ENCODE results near the gene LITAFD.

Gene LITAFD

DNA sequence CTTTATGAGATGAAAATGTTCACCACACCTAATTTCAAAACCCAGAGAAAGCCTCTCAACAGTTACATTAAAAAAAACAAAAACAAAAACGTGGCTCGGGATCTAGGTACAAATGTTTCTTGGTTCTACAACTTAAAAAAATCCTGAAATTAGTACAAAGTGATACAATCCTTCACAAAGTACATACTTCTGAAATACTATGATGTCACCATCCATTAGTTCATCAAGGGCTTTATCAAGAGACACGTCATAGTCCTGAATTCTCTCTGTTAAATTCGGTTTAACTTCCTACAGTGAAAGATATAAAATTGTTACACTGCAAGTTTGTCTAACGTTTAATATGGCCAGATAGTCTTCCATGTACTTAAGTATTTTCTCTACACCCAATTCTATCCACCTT lies 18.2 kb downstream of the LITAFD start:
- in situ Hi-C loops (cut with MboI; ENCODE audit: low sequenced_read_pairs, unreplicated experiment), result no loop called here
- DNase-seq (ENCODE audit: low spot score), result no peak
- TF ChIP-seq CTCF (IDR thresholded peaks at IDR 0.05; ENCODE audit: borderline replicate concordance, control extremely low read depth, extremely low read depth, insufficient read depth, missing control alignments), result no peak

GRCh38 chr16:8901320-8901861 lies 19.2 kb downstream of the LITAFD start:
- in situ Hi-C loops (cut with MboI; ENCODE audit: low sequenced_read_pairs, unreplicated experiment), result no loop called here
- DNase-seq (ENCODE audit: low spot score), result no peak
- no peak for TF ChIP-seq CTCF (IDR thresholded peaks at IDR 0.05; ENCODE audit: borderline replicate concordance, control extremely low read depth, extremely low read depth, insufficient read depth, missing control alignments)

GRCh38 chr16:8903004-8903403 lies 20.9 kb downstream of the LITAFD start:
- TF ChIP-seq CTCF (IDR thresholded peaks at IDR 0.05; ENCODE audit: borderline replicate concordance, control extremely low read depth, extremely low read depth, insufficient read depth, missing control alignments), result no peak
- DNase-seq (ENCODE audit: low spot score), result no peak
- in situ Hi-C loops (cut with MboI; ENCODE audit: low sequenced_read_pairs, unreplicated experiment), result no loop called here

GRCh38 chr16:8904018-8904430 lies 21.9 kb downstream of the LITAFD start:
- in situ Hi-C loops (cut with MboI; ENCODE audit: low sequenced_read_pairs, unreplicated experiment), result no loop called here
- TF ChIP-seq CTCF (IDR thresholded peaks at IDR 0.05; ENCODE audit: borderline replicate concordance, control extremely low read depth, extremely low read depth, insufficient read depth, missing control alignments), result no peak
- no peak for DNase-seq (ENCODE audit: low spot score)

- peak; percentile 46 for TF ChIP-seq CTCF (IDR thresholded peaks at IDR 0.05; ENCODE audit: borderline replicate concordance, control extremely low read depth, extremely low read depth, insufficient read depth, missing control alignments)
- in situ Hi-C loops (cut with MboI; ENCODE audit: low sequenced_read_pairs, unreplicated experiment), result no loop called here
- DNase-seq (ENCODE audit: low spot score), result no peak
Measured at GRCh38 chr16:8905168-8905762, 23.1 kb downstream of the LITAFD start.

DNA sequence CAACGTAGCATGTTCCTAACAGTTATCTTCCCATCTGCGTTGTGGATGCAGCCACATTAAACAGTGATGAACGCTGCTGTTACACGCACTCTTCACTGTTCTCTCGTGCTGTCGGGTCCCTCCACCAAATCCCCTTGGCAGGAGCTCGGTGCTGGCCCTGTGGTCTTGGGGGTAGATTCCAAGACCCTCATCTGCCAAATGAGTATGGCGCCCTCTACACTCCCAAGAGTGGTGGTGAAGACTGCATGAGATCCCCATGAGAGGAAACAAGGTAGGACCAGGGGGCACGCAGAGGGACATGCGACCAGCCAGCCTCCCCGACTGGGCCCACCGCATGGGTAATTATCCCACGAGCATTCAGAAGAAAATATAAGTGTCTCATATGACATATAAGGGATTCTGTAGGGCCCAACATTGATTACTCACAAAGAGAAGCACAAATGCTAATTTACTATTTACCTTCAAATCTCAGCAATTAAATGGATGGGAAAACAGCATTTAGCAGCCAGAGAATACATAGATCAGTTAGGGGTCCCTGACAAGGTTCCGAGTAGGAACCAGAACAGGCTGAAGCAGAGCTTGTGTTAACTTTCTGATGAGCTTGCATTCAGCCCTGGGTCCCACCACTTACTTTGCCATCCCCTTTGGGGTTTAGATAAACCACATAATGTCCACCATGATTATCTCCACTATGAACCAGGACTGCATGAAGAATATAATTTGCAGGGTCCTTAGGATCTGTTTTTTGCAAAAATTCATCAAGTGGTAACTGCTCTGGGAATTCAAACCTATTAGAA lies 23.8 kb downstream of the LITAFD start:
- in situ Hi-C loops (cut with MboI; ENCODE audit: low sequenced_read_pairs, unreplicated experiment), result no loop called here
- no peak for TF ChIP-seq CTCF (IDR thresholded peaks at IDR 0.05; ENCODE audit: borderline replicate concordance, control extremely low read depth, extremely low read depth, insufficient read depth, missing control alignments)
- no peak for DNase-seq (ENCODE audit: low spot score)
